ENCODE results near the gene CAMTA1. TPM values are rescaled to one million over a fixed set of nuclear protein-coding genes. Genes with fewer than 3 reads are reported as not detected.

Gene CAMTA1
- polyA plus RNA-seq, 1 donor from 2014 or later: 162 TPM

DNA sequence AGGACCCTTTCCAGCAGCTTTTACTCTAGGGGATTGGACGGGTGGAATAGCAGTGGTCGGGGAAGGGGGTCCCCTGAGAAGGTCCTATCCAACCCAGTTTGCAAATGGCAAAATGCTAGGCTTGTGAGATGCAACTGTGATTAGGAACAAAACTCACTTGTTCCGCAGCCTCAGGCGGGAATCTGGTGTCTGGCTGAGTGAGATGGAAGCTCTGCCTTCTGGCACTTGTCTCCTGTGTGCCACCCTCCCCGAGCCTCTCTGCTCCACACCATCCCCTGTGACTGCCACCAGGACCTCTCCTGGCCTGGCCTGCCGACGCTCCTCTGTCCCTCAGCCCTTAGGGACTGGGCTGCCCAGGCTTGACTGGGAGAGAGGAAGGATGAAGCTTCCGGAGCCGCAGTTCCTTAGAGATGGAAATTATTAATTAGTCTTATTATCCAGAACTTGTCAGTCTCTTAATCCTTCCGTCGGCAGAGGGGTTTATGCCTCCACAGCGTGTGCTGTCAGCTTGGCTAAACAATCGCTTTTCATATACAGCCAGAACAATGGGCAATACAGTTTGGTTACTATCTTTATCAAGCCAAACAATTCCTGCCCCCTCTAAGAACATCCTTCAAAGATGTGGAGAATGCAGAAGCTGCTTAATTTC is 693.0 kb downstream of the CAMTA1 start:
- H3K27ac ChIP-seq (ENCODE audit: low read length): no peak overlapping the region
- no peak overlapping the region for H3K4me2 ChIP-seq (ENCODE audit: low read length)

DNA sequence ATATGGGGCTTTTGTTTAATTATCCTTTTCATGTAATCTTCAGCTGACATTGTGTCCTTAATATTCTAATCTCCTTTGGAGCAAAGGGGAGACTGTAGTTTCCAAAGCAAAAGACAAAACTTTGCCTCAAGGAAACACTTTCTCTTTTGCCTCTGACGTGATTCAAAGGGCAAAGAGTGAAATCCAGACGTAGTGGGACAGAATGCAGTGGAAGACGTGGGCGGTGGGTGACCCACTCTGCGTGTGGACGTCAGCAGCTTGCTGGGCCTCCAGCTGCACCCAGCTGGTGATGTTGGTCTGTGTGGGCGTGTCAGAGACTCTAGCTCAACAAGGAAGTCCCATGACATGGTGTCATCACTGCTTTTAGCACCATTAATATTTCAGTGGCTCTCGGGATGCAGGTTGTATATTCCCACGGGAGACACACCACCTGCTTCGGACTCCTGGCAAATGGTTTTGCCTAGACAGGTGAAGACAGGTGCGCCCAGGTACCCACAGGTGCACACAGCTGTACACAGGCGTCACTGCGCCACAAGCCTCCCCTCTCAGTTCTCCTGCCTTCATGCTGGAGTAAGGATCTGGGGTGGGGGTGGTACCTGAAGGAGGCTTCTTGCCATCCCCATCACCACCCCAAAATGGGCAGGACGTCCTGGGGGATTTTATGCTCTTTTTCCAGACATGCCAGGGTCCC is 693.7 kb downstream of the CAMTA1 start:
- Histone ChIP-seq H3K9ac (ENCODE audit: low read length) (no peak overlapping the region), H4K20me1 (ENCODE audit: insufficient read depth) (no peaks in the 10 kb centered on the region), H3K36me3 (ENCODE audit: insufficient read depth, low read length) (no peaks in the 10 kb centered on the region), H3K4me3 (ENCODE audit: low read length) (no peak overlapping the region), H3F3A (ENCODE audit: insufficient read depth, low read length, poor library complexity, severe bottlenecking) (no peaks in the 10 kb centered on the region), H2AFZ (ENCODE audit: low read depth, low read length) (no peak overlapping the region), H3K27me3 (ENCODE audit: insufficient read depth, low read depth, low read length) (no peaks in the 10 kb centered on the region), H3K4me2 (ENCODE audit: low read length) (no peak overlapping the region), H3K9me2 (ENCODE audit: insufficient read depth, low read length) (no peaks in the 10 kb centered on the region), H3K27ac (ENCODE audit: low read length) (no peak overlapping the region), H3K79me2 (replicated peaks; ENCODE audit: insufficient read depth, low read length) (no peaks in the 10 kb centered on the region), H3K9me3 (ENCODE audit: low read length) (no peaks in the 10 kb centered on the region)
- no peak for TF ChIP-seq RAD21 (conservative IDR thresholded peaks at IDR 0.05)
- TF ChIP-seq POLR2AphosphoS5 (IDR thresholded peaks at IDR 0.05): no peak
- TF ChIP-seq, protein P1, sequence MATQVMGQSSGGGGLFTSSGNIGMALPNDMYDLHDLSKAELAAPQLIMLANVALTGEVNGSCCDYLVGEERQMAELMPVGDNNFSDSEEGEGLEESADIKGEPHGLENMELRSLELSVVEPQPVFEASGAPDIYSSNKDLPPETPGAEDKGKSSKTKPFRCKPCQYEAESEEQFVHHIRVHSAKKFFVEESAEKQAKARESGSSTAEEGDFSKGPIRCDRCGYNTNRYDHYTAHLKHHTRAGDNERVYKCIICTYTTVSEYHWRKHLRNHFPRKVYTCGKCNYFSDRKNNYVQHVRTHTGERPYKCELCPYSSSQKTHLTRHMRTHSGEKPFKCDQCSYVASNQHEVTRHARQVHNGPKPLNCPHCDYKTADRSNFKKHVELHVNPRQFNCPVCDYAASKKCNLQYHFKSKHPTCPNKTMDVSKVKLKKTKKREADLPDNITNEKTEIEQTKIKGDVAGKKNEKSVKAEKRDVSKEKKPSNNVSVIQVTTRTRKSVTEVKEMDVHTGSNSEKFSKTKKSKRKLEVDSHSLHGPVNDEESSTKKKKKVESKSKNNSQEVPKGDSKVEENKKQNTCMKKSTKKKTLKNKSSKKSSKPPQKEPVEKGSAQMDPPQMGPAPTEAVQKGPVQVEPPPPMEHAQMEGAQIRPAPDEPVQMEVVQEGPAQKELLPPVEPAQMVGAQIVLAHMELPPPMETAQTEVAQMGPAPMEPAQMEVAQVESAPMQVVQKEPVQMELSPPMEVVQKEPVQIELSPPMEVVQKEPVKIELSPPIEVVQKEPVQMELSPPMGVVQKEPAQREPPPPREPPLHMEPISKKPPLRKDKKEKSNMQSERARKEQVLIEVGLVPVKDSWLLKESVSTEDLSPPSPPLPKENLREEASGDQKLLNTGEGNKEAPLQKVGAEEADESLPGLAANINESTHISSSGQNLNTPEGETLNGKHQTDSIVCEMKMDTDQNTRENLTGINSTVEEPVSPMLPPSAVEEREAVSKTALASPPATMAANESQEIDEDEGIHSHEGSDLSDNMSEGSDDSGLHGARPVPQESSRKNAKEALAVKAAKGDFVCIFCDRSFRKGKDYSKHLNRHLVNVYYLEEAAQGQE (IDR thresholded peaks at IDR 0.05; ENCODE audit: borderline replicate concordance): no peak
- TF ChIP-seq, protein P2, sequence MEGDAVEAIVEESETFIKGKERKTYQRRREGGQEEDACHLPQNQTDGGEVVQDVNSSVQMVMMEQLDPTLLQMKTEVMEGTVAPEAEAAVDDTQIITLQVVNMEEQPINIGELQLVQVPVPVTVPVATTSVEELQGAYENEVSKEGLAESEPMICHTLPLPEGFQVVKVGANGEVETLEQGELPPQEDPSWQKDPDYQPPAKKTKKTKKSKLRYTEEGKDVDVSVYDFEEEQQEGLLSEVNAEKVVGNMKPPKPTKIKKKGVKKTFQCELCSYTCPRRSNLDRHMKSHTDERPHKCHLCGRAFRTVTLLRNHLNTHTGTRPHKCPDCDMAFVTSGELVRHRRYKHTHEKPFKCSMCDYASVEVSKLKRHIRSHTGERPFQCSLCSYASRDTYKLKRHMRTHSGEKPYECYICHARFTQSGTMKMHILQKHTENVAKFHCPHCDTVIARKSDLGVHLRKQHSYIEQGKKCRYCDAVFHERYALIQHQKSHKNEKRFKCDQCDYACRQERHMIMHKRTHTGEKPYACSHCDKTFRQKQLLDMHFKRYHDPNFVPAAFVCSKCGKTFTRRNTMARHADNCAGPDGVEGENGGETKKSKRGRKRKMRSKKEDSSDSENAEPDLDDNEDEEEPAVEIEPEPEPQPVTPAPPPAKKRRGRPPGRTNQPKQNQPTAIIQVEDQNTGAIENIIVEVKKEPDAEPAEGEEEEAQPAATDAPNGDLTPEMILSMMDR (IDR thresholded peaks at IDR 0.05; ENCODE audit: poor library complexity, severe bottlenecking): no peak
- no peak for TF ChIP-seq EZH2 (IDR thresholded peaks at IDR 0.05; ENCODE audit: borderline replicate concordance, insufficient read depth, low read length, poor library complexity, severe bottlenecking)
- no peak for TF ChIP-seq EP300 (conservative IDR thresholded peaks at IDR 0.05; ENCODE audit: poor library complexity, severe bottlenecking)
- no peak for TF ChIP-seq TAF1 (IDR thresholded peaks at IDR 0.05; ENCODE audit: low read depth)

More for the DNA sequence above, 693.0 kb downstream of the CAMTA1 start:
- Histone ChIP-seq H3K9ac (ENCODE audit: low read length) (no peak overlapping the region), H3K9me3 (ENCODE audit: low read length) (no peaks in the 10 kb centered on the region), H3K4me3 (ENCODE audit: low read length) (no peak overlapping the region), H4K20me1 (ENCODE audit: insufficient read depth) (no peaks in the 10 kb centered on the region), H3F3A (ENCODE audit: insufficient read depth, low read length, poor library complexity, severe bottlenecking) (no peaks in the 10 kb centered on the region), H3K79me2 (replicated peaks; ENCODE audit: insufficient read depth, low read length) (no peaks in the 10 kb centered on the region), H3K36me3 (ENCODE audit: insufficient read depth, low read length) (no peaks in the 10 kb centered on the region), H3K9me2 (ENCODE audit: insufficient read depth, low read length) (no peaks in the 10 kb centered on the region), H3K27me3 (ENCODE audit: insufficient read depth, low read depth, low read length) (no peaks in the 10 kb centered on the region), H2AFZ (ENCODE audit: low read depth, low read length) (no peak overlapping the region)
- TF ChIP-seq, protein P1 (IDR thresholded peaks at IDR 0.05; ENCODE audit: borderline replicate concordance): no peak
- TF ChIP-seq, protein P2 (IDR thresholded peaks at IDR 0.05; ENCODE audit: poor library complexity, severe bottlenecking): no peak
- TF ChIP-seq POLR2AphosphoS5 (IDR thresholded peaks at IDR 0.05): no peak
- no peak for TF ChIP-seq SMC3 (conservative IDR thresholded peaks at IDR 0.05; ENCODE audit: poor library complexity)
- TF ChIP-seq MXI1 (conservative IDR thresholded peaks at IDR 0.05; ENCODE audit: poor library complexity, severe bottlenecking): no peak
- TF ChIP-seq RAD21 (conservative IDR thresholded peaks at IDR 0.05): no peak
- no peak for TF ChIP-seq EP300 (conservative IDR thresholded peaks at IDR 0.05; ENCODE audit: poor library complexity, severe bottlenecking)
- no peak for TF ChIP-seq EZH2 (IDR thresholded peaks at IDR 0.05; ENCODE audit: borderline replicate concordance, insufficient read depth, low read length, poor library complexity, severe bottlenecking)
- no peak for TF ChIP-seq TAF1 (IDR thresholded peaks at IDR 0.05; ENCODE audit: low read depth)

All from neural cell (in vitro differentiated cells).